Parathyroid adenoma (tissue), 2 donors: ENCODE data around the gene SPPL2A.

Experiments
- H2AFZ ChIP-seq: fragments of 300-600 bp; sonication (generic); one replicate; pipeline ENCODE4 v1.7.0; 2017; ENCODE audit warnings: antibody characterized with exemption, mild to moderate bottlenecking
- H3K27ac ChIP-seq: fragments of 300-600 bp; sonication (generic); one replicate; pipeline ENCODE4 v1.7.0; 2017
- H3K27me3 ChIP-seq: fragments of 300-600 bp; sonication (generic); one replicate; pipeline ENCODE4 v1.7.0; 2017; ENCODE audit warnings: low read length; ENCODE audit not compliant: control insufficient read depth, insufficient read depth
- H3K36me3 ChIP-seq: fragments of 300-600 bp; sonication (generic); one replicate; pipeline ENCODE4 v1.7.0; 2017; ENCODE audit warnings: low read length; ENCODE audit not compliant: control insufficient read depth, insufficient read depth
- H3K4me1 ChIP-seq: fragments of 300-600 bp; sonication (generic); one replicate; pipeline ENCODE4 v1.7.0; 2017; ENCODE audit warnings: control low read depth
- H3K4me2 ChIP-seq: fragments of 300-600 bp; sonication (generic); one replicate; pipeline ENCODE4 v1.7.0; 2017; ENCODE audit warnings: low read length
- H3K4me3 ChIP-seq: fragments of 300-600 bp; sonication (generic); one replicate; pipeline ENCODE4 v1.7.0; 2017; ENCODE audit warnings: low read depth, low read length
- H3K79me2 ChIP-seq: fragments of 300-600 bp; sonication (generic); one replicate; pipeline ENCODE4 v1.7.0; 2017; ENCODE audit warnings: control low read depth
- H3K9ac ChIP-seq: fragments of 300-600 bp; sonication (generic); one replicate; pipeline ENCODE4 v1.7.0; 2017; ENCODE audit warnings: mild to moderate bottlenecking
- H3K9me3 ChIP-seq: fragments of 300-600 bp; sonication (generic); one replicate; pipeline ENCODE4 v1.7.0; 2017; ENCODE audit warnings: low read length; ENCODE audit not compliant: control insufficient read depth
- CTCF ChIP-seq: fragments of 300-600 bp; sonication (generic); IDR thresholded peaks from one replicate; pipeline ENCODE4 v1.7.0; 2017; ENCODE audit warnings: antibody characterized with exemption, mild to moderate bottlenecking
- donor health status: primary hyperparathyroidism.

Gene SPPL2A

DNA sequence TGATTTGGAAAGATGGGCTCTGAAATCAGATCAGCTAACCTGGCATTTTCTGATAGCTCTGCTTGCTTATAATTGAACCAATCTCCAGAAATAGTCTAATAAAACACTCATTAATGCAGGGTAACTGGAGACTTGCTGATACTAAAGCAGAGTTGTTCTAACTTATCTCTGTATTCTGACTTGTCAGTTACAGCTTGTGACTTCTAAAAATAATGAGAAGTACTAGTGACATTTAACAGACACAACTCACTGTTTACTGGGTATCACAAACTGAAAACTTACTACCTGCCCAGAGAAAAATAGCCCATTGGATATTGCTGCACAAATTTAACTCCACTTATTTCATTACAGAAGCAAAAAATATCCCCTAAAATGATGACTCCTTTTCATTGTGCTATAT is 54.9 kb downstream of the SPPL2A start:
- no peak overlapping the region for H3K27ac ChIP-seq
- TF ChIP-seq CTCF = no peak
- no peak overlapping the region for H3K9ac ChIP-seq

GRCh38 chr15:50707878-50708427 is 57.6 kb downstream of the SPPL2A start:
- no peak for TF ChIP-seq CTCF
- Histone ChIP-seq H2AFZ (no peak overlapping the region), H3K4me2 (no peak overlapping the region), H3K4me1 (no peaks in the 10 kb centered on the region), H3K4me3 (no peak overlapping the region), H3K9ac (no peak overlapping the region), H3K27ac (no peak overlapping the region), H3K36me3 (no peaks in the 10 kb centered on the region), H3K27me3 (no peaks in the 10 kb centered on the region), H3K9me3 (no peaks in the 10 kb centered on the region), H3K79me2 (no peaks in the 10 kb centered on the region)

More for the DNA sequence above, 54.9 kb downstream of the SPPL2A start:
- no peaks in the 10 kb centered on the region for H3K27me3 ChIP-seq
- H3K4me3 ChIP-seq = no peak overlapping the region
- H3K36me3 ChIP-seq = no peaks in the 10 kb centered on the region
- H2AFZ ChIP-seq = no peak overlapping the region
- H3K4me1 ChIP-seq = no peaks in the 10 kb centered on the region
- H3K79me2 ChIP-seq = no peaks in the 10 kb centered on the region
- no peaks in the 10 kb centered on the region for H3K9me3 ChIP-seq
- H3K4me2 ChIP-seq = no peak overlapping the region

- no peaks in the 10 kb centered on the region for H3K4me1 ChIP-seq
- no peak for TF ChIP-seq CTCF
- no peak overlapping the region for H3K4me2 ChIP-seq
- H3K36me3 ChIP-seq = no peaks in the 10 kb centered on the region
- H2AFZ ChIP-seq = no peak overlapping the region
- no peak overlapping the region for H3K27ac ChIP-seq
- no peak overlapping the region for H3K4me3 ChIP-seq
- H3K27me3 ChIP-seq = no peaks in the 10 kb centered on the region
- no peaks in the 10 kb centered on the region for H3K79me2 ChIP-seq
- H3K9ac ChIP-seq = no peak overlapping the region
- H3K9me3 ChIP-seq = no peaks in the 10 kb centered on the region
Observed at GRCh38 chr15:50702762-50703334, 62.7 kb downstream of the SPPL2A start.

- no peaks in the 10 kb centered on the region for H3K79me2 ChIP-seq
- H3K9me3 ChIP-seq = no peaks in the 10 kb centered on the region
- H3K4me3 ChIP-seq = no peak overlapping the region
- no peak overlapping the region for H3K27ac ChIP-seq
- H2AFZ ChIP-seq = no peak overlapping the region
- no peaks in the 10 kb centered on the region for H3K36me3 ChIP-seq
- no peak overlapping the region for H3K9ac ChIP-seq
- H3K4me1 ChIP-seq = no peaks in the 10 kb centered on the region
- H3K27me3 ChIP-seq = no peaks in the 10 kb centered on the region
- no peak overlapping the region for H3K4me2 ChIP-seq
- TF ChIP-seq CTCF = no peak
Observed at GRCh38 chr15:50698101-50698500, 67.4 kb downstream of the SPPL2A start.
